OCI-M1 (cell line): ENCODE measurements around the gene PSME3IP1.
A peak's percentile ranks its signal among the peaks of the same experiment; 100 is the strongest.
"Not testable (repeated sequence)": the region's sequence is repeated elsewhere in the genome, so short reads cannot be mapped to it uniquely, and the experiment has no call there.

Source experiments
- DNase-seq: peaks from one replicate; lab custom pipeline; 2025; lab: John Stamatoyannopoulos, UW

The PSME3IP1 gene

DNA sequence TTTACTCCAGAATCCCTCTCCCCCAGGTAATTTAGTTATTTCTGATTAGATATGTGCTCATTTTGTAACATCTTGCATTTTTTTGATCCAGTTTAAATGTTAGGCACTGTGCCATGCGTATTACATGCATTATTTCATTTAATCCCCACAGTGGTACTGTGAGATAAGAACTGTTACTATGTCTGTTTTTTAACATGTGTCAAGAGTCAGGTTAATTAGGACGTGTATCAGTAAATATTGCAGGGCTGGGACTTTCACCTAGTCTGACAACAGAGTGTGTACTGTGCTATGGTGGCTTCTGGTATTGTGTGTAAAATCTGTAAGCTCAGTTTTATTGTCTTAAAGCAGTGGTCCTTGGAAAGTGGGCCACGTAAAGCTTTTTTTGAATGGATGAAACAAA lies 10.9 kb upstream of the PSME3IP1 start:
- no peak for DNase-seq

DNA sequence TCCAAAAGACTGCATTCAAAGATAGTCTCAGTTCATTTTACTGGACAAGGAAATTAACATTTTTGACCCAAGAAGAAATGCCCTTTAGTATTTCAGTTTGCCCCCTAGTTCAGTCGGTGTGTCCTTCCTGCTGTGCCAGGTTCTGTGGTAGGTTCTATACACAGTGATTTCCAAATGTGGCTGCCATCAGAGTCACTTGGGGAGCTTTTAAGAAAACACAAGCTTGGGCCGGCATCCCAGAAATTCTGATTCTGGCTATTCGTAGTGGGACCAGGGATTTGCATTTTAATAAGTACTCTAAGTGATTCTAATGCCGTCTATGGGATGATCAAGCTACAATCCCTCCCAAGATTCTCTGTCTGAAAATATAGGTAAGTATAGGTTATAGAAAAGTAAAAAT lies 10.4 kb upstream of the PSME3IP1 start:
- no peak for DNase-seq

DNA sequence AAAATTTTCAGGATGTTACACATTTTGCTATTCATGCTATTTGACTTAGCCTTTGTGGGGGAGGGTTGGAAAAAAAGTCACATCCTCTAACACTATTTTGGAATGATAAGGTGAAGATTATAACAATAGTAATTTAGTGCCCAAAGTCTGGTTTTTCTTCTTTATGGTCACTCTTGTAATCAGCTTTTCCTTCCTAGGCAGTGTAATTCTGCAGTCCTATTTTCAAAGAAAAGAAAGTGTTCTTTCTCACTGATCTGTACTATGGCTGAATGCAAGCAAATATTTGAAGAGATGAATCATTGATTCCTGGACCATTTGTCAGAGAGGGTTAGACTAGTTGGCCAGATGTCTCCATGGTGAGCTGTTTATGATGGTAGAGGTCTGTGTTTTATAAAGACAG lies 8.7 kb upstream of the PSME3IP1 start:
- no peak for DNase-seq

DNA sequence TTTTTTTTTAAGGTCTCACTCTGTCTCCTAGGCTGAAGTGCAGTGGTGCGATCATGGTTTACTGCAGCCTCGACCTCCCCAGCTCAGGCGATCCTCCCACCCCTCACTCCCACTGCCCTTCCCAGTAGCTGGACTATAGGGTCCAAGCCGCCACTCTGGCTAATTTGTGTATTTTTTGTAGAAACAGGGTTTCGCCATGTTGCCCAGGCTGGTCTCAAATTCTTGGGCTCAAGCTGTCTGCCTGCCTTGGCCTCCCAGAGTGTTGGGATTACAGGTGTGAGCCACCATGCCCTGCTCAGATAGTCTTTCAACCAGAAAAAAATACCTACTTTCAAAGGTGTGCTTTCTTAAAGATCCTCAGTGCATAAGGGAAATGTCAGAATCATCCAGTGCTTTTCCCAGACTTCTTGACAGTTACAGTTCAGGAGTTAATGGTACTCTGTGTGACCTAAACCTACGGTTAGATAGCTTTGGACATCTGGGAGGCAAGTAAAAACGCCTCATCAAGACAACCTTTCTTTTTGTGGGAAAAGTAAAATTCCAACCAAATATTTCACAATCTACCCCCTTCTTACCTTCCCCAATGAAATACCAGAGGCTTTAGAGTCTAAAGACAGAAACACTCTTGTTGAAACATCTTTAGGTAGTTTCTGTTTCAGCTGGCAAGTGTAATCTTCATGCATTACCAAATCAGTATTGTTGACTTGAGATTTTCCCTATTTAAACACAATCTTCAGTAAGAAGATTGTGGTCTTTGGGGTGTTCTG lies 7.1 kb upstream of the PSME3IP1 start:
- DNase-seq: no peak

DNA sequence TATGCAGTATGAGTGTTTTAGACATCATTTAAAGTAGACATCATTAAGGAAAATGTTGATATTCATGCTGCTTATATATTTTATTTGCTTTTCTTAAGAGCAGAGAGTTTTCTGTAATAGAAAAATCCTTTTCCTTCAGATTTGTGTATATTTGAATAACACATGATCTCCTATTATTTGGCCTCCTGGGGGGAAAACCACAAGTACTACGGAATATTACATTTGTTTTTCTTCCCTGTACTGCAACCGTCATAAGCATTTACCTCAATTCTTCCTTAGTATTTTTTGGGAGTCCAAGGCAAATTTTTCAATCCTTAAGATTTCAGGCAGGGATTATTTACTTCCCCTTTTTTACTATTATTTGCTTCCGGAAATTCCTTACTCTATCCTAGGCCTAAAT lies 6.3 kb upstream of the PSME3IP1 start:
- no peak for DNase-seq

DNA sequence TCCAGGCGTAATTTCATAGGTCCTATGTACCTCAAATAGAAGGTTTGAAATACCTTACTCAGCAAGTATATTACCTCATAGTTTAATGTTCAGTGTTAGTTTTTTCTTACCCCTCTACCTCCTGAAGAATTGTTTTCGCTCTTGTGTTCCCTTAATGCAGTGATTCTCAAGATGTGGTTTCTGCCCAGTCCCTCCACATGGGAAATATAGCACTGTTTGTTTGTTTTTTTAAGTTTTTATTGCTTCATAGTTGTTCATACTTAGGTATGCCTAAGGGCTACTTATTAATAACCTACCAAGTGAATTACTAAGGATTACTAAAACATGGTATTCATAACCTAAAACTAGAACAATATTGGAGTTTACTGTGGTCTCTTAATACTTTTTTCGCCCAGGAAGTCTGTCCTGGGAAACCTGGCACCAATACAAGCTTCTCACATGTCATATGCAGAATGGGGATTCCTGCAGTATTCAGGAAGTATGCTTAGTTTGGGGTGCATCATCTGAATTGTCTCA lies 5.3 kb upstream of the PSME3IP1 start:
- DNase-seq: no peak

DNA sequence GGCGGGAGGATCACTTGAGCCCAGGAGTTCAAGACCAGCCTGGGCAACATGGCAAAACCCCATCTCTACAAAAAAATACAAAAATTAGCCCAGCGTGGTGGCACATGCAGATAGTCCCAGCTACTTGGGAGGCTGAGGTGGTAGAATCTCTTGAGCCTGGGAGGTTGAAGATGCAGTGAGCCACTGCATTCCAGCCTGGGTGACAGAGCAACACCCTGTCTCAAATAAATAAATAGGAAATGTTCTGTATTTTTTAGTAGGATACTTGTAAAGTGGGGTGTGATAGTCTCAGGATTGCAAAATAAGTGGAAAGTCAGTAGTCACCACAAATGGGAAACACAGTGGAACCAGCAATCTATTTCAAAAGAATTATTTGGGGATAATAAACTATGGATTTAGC lies 4.3 kb upstream of the PSME3IP1 start:
- DNase-seq: no peak

DNA sequence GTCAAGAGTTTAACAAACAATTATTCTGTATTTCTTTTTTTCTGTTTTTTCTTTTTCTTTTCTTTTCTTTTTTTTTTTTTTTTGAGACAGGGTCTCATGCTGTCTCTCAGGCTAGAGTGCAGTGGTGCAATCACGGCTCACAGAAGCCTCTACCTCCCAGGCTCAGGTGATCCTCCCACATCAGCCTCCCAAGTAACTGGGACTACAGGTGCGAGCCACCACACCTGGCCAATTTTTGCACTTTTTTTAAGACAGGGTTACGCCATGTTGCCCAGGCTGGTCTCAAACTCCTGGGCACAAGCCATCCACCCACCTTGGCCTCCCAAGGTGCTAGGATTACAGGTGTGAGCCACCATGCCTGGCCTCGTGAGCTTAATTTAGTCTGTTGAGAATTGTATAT lies 3.7 kb upstream of the PSME3IP1 start:
- not testable (repeated sequence) for DNase-seq

DNA sequence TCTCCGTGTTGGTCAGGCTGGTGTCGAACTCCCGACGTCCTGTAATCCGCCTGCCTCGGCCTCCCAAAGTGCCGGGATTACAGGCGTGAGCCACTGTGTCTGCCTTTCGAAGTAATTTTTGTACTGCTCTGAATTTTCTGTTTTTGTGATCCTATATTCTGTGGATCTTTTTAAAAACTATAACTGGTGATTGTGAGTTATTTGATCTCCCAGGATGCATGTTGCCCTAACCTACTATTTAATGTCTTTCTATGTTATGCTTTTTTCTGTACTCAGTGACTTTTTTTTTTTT lies 2.8 kb upstream of the PSME3IP1 start:
- no peak for DNase-seq

DNA sequence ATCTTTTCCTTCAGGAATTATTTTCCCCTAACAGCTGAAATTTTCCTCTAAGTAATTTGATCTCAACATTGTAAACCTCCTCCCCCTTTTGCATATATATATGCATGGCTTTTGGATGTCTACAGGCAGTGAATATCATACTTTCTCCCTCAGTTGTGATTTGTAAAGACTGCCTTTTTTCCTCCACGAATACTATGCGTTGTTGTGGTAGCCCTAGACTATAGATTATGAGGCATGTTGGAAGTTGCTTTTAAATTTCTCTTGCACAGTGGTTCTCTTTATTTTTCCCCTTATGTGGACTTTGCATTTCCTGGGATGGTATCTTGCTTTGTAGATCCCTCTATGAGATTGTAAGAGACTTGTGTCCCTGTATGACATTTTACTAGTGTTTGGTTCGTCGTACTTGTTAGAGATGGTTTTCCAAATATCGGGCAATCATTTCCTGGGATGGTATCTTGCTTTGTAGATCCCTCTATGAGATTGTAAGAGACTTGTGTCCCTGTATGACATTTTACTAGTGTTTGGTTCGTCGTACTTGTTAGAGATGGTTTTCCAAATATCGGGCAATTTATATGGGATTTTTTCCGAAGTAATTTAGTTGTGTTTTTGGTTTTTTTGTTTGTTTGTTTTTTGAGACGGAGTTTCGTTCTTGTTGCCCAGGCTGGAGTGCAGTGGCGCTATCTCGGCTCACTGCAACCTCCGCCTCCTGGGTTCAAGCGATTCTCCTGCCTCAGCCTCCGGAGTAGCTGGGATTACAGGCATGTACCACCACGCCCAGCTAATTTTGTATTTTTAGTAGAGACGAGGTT lies 2.3 kb upstream of the PSME3IP1 start:
- DNase-seq: not testable (repeated sequence)

DNA sequence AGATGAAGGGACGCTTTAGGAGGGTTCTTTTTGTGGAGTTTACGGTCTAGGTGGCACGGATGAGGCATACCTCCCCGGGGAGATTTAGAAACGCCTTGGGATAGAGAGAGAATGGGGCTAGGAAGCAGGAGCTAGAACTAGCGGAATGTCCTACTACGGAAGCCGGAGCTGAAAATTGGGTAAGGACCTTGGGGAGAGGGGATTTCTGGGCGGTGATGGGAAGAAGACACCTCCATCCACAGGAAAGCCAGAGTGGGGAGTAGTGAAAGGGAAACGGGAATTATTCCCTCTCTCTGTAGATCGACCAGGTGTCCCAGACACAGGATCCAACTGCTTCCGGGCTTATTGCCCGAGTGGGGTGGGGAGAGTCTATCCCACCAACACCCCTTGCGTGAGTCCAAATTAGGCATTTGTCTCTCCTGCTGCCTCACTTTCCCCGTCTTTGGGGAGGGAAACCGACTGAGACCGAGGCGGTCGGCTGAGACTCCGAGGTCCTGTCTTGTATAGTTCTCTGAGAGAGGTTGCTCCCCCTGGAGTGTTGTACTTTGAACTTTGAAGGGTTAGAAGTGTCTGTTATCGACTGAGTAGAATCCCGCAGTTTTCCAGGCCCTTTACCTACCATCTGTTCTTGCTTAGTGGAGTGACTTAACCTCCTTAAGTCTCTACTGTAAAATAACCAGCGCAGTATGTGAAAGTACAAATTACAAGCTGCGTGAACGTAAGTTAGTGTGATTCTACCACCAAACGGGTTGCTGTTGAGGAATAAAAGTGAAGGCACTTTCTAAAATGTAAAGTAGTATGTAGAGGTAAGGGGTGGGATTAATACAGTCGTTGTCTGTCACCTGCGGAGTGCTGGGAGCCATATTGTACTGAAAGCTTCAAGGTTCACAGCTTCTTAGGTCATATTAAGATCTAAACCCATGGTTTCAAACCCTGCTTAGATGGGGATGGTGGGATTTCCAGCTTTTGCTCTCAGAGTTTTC lies 1.3 kb upstream of the PSME3IP1 start:
- DNase-seq: peak; percentile 47

DNA sequence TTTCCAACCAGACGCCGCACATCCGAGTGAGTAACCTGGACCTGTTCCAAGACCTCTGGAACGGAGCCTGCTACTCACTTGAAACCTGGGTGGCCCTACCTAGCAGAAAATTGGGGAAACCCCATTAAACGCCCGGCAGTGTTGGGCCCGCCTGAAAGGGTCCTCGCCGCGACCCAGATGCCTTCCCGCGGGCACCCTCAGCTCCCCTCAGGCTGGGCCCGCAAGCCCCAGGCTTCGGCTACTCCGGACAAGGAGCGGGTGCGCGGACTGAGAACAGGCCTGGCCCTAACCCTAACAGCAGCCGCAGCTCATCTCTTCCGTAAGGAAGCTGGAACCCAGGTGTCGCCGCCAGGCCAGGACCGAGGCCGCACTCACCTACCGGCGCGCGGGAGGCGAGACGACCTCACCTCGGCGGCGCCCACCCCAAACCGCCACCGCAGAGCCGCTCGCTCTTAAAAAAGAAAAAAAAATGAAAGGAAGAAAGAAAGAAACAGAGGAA lies 344 bp downstream of the PSME3IP1 start:
- peak; percentile 37 for DNase-seq

DNA sequence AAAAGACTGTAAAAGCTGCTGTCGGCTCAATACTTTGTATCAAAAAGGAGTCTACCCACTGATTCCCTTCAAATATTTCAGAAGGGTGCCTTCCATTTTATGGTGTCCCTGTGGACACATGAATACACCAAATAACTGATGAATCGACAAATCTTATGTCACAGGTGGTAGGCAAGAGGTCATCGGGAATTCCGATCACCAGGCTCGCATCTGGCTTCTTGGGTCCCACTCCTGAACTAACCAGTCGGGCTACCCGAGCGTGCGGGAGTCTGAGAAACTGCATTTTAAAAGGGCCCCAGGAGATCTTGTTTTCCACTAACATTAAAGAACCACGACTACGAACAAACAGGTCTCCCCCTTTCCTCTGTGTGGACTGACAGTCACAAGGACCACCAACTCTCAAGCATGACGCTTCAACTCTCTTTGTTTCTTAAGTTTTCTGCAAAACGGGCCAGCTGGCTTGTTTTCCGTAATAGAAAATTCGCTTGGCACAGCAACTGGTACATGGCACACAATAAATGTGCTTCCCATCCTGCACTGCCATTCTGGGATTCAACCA lies 873 bp downstream of the PSME3IP1 start:
- DNase-seq: no peak

DNA sequence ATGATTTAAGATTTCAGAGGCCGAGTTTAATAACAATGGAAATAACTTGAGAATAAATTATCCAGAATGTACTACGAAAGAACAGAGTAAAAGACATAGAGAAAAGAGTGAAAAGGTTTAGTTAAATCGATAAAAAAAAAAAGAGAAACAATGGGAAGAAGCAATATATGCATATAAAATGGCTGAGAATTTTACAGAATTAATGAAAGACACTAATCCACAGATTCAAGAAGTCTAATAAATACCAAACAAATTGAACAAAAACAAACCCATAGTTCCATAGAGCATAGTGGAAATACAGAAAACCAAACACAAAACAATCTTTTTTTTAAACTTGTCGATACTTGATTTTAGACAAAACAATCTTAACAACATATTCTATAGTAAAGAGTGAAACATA lies 1.7 kb downstream of the PSME3IP1 start:
- no peak for DNase-seq

DNA sequence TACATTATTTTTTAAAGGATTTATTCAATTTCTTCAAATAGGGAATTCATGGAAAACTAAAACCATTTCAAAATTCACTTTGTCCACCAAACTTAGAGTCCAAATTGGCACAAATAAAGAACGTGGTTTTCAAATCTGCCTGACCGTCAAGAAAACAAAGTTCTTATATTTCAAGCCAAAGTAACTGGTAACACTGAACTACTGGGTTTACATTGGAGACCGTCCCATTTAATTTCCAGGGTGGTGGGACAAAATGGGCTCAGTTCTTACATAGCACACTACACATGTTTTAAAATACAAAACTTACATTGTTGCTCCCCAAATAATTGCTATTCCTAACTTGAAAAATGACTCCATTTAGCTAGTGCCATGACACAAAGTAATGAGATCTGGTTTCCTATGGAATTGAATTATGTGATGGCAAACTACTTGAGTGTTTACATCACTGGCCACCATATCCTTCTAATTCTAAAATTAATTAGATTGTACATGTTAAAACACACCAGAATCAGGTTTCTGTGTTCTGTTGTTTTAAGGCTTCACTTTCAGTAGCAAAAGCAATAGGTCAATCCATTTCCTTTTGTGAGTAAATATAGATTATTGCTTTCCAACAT lies 6.5 kb downstream of the PSME3IP1 start:
- no peak for DNase-seq

DNA sequence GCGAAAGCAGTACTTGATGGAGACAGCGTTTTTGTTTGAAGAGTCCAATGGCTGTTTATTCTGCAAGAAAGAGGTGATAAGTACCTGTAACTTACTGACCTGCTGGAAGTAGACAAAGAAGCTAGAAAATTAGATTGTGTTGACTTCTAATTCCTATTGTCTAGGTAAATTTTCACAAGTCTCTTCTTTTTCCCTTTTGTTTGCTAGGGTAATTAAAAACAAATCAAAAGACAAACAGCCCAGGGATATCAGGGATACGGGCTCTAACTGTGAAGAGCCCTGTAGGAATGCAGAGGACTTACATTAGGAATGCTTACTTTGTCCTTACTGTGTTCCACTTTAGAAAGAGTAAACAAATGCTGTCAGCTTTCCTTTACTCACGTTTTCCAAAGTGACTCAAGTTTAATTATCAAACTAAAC lies 7.0 kb downstream of the PSME3IP1 start:
- no peak for DNase-seq

DNA sequence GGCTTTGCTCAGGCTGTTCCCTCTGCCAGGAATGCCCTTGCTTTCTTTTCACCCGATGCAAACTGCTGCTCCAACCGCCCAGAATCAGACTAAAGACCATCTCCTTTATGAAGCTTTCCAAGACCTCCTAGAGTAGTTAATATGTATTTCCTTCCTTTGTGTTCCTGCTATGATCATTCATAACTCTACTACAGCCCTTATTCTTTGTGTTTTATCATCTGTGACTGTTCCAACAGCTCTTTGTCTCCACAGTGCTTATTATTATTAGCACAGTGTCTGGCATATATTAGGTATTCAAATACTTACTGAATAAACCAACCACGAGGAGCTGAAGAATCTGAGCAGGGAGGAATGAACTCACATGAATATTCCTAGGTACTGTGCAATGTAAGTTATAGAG lies 7.6 kb downstream of the PSME3IP1 start:
- DNase-seq: no peak

DNA sequence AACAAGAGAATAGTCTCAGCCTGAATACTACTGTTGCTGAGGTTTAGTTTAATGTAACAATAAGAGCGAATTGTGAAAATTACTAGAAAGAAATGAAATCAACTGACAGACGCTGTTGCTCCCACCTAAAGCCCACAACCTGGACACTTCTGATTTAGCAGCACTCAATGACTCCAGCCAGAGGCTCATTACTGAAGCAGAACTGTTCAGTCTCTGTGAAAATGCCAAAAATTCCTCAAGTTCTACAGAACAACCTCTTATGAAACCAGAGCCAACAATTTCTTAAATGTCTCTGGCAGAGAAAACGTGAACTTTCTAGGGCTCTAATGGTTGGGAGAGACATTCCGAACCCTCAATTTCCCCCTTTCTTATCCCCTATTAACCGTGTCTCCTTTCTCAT lies 9.9 kb downstream of the PSME3IP1 start:
- no peak for DNase-seq

DNA sequence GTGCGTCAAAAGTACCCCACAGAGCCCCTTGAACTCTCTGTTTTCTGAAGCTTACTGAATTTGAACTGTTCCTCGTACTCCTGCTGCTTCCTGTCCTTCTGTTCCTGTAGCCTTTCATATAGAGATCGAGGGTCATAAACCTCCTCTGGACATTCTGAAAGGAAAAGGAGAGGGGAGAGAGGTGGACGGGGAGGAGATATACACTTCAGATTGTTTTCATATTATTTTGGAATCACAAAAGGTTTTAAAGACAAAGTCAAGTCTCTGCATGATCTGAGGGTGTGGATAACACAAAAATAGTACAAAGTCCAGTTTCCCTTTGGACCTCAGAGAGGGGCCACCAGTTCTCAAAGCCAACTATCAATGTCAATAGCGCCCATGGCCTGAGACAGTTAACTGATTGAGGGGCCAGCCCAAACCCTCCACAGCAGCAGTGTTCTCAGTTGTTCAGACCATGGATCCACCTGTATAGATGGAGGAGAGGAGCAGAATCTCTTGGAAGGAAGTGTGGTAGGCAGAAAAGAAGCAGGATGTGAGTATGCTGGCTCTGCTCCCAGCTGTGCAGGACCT lies 13.0 kb downstream of the PSME3IP1 start:
- DNase-seq: no peak

DNA sequence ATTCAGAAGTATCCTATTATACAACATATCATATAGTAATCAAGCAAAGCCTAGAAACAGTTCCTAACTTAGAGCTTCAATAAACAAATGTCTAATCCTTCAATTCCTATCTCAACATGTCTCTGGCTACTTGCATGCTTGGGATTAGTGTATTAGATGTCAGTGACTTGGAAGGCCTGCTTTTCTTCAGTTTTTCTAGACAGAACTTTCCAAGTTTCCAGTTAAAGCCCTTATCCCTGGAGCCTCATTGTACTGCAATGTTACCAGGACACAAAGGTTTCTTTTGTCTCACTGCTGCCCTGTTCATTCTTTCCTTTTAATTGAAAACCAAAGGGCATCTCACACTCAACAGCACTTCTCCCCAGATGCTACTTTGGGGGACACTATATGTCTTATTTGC lies 16.5 kb downstream of the PSME3IP1 start:
- DNase-seq: no peak

DNA sequence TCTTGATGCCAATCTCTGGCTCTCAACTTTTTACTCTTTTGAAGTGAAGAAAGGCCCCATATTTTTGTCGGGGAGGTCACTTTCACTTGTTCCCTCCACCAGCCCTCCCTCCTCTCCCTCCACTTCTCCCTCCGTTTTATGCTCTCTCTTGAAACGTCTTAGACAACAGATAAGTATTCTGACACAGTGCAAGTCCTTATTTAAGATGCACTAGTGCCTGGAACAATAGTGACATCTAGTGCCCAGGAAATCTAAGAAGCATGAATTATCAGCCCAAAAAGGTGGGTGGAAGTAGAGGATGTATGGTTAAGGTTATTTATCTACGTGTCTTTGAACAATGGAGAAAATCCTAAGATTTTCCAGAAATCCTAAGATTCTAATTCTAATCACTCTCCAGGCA lies 17.9 kb downstream of the PSME3IP1 start:
- peak; percentile 72 for DNase-seq
